Measurements from ENCODE around the gene CEBPG. TPM values are rescaled to one million over a fixed set of nuclear protein-coding genes. Genes with fewer than 3 reads are reported as not detected.

CEBPG gene
- total RNA-seq, 1 donor from 2014 or later = 39.7 TPM

DNA sequence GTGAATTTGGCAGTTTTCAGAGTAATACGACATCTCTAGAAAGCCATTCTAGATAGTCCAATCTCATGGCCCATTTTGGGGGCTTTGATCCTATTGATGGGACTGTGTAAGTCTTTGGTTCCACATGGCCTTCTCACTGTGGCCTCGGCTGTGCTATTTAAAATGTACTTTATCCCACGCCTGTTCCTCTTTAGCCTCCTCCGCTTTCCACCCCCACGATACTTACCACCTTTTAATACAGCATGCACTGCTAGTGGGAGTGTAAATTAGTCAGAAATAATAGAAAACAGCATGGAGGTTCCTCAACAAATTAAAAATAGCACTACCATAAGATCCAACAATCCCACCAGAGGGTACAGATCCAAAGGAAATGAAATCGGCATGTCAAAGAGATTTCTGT lies 28.3 kb upstream of the CEBPG start:
- H3K36me3 Mint-ChIP-seq (ENCODE audit: unreplicated experiment) = no peaks in the 10 kb centered on the region
- TF ChIP-seq, protein P1, sequence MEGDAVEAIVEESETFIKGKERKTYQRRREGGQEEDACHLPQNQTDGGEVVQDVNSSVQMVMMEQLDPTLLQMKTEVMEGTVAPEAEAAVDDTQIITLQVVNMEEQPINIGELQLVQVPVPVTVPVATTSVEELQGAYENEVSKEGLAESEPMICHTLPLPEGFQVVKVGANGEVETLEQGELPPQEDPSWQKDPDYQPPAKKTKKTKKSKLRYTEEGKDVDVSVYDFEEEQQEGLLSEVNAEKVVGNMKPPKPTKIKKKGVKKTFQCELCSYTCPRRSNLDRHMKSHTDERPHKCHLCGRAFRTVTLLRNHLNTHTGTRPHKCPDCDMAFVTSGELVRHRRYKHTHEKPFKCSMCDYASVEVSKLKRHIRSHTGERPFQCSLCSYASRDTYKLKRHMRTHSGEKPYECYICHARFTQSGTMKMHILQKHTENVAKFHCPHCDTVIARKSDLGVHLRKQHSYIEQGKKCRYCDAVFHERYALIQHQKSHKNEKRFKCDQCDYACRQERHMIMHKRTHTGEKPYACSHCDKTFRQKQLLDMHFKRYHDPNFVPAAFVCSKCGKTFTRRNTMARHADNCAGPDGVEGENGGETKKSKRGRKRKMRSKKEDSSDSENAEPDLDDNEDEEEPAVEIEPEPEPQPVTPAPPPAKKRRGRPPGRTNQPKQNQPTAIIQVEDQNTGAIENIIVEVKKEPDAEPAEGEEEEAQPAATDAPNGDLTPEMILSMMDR (IDR thresholded peaks at IDR 0.05) = no peak
- no peak overlapping the region for H3K4me3 Mint-ChIP-seq (ENCODE audit: unreplicated experiment)
- no peak overlapping the region for H3K27ac Mint-ChIP-seq (ENCODE audit: unreplicated experiment)
- no peaks in the 10 kb centered on the region for H3K9me3 Mint-ChIP-seq (ENCODE audit: unreplicated experiment)
- H3K27me3 Mint-ChIP-seq (ENCODE audit: unreplicated experiment) = peaks cover 63% of the 10 kb centered on the region
- H3K4me1 Mint-ChIP-seq (ENCODE audit: unreplicated experiment) = no peaks in the 10 kb centered on the region
- DNase-seq (ENCODE audit: extremely low spot score, unreplicated experiment) = no peak

DNA sequence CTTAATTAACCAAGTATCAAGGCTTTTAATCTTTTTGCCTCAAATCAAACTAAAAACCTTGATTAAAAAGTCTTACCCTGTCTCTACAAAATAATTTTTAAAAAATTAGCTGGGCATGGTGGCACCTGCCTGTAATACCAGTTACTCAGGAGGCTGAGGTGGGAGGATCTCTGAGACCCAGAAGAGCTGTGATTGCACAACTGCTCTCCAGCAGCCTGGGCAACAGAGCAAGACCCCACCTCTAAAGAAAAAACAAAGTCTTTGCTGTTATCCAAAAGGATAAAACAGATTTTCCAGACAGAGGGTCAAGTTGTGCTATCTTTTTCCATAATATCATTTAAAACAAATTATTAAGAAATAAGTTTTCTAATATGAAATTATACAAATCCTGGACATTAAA lies 26.8 kb upstream of the CEBPG start:
- no peak overlapping the region for H3K27ac Mint-ChIP-seq (ENCODE audit: unreplicated experiment)
- no peaks in the 10 kb centered on the region for H3K36me3 Mint-ChIP-seq (ENCODE audit: unreplicated experiment)
- no peak overlapping the region for H3K4me3 Mint-ChIP-seq (ENCODE audit: unreplicated experiment)
- H3K4me1 Mint-ChIP-seq (ENCODE audit: unreplicated experiment) = no peaks in the 10 kb centered on the region
- no peak for DNase-seq (ENCODE audit: extremely low spot score, unreplicated experiment)
- H3K27me3 Mint-ChIP-seq (ENCODE audit: unreplicated experiment) = peaks cover 58% of the 10 kb centered on the region
- H3K9me3 Mint-ChIP-seq (ENCODE audit: unreplicated experiment) = no peaks in the 10 kb centered on the region
- TF ChIP-seq, protein P1 (IDR thresholded peaks at IDR 0.05) = no peak

DNA sequence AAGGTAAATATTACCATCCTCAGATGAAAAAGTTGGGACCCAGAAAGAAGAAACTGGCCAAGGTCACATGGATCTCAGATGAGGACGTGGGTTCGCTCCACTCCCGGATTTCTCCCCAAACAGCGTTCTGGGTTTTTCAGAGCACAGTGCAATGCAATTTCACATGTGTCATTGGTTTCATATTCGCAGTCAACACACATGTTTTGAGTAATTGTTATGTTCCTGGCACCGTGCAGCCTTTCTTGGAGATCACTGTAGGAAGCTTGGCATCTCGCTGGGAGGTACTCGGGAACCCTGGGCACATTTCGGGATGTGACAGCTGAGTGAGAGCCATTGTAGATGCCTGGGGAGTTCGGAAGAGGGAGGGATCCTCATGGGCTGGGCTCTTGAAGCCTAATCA lies 26.2 kb upstream of the CEBPG start:
- Mint-ChIP-seq H3K27ac (ENCODE audit: unreplicated experiment) (no peak overlapping the region), H3K27me3 (ENCODE audit: unreplicated experiment) (peaks cover 55% of the 10 kb centered on the region), H3K4me3 (ENCODE audit: unreplicated experiment) (no peak overlapping the region), H3K36me3 (ENCODE audit: unreplicated experiment) (no peaks in the 10 kb centered on the region), H3K4me1 (ENCODE audit: unreplicated experiment) (no peaks in the 10 kb centered on the region), H3K9me3 (ENCODE audit: unreplicated experiment) (no peaks in the 10 kb centered on the region)
- DNase-seq (ENCODE audit: extremely low spot score, unreplicated experiment) = no peak
- TF ChIP-seq, protein P1 (IDR thresholded peaks at IDR 0.05) = no peak

DNA sequence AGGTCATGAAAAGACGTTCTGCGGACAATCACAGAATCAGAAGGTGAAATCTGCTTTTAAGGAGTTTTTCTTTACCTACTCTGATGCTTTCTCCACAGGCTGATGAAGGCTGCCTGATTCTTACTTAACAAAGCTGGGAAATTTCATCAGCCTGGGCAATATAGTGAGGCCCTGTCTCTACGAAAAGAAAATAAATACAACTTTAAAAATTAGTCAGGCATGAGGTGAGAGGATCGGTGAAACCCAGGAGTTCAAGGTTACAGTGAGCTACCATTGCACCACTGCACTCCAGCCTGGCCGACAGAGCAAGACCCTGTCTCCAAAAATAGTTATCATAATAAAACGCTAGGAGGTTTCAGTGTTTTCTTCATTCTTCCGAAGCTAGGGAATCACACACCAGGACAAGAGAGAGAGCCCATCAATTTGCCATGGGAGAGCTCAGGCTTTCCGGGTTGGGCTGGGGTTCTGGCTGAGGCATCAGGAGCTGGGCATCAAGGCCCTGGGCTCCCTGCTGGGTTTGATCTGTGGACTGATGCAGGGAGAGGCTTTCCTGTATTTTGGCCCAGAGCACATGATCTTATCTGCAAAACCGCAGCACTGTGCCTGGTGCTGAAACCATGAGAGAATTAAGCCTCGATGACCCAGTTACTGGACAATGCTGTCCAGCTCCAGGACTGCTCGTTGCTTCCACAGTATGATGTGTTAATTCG lies 25.1 kb upstream of the CEBPG start:
- TF ChIP-seq, protein P1 (IDR thresholded peaks at IDR 0.05) = no peak
- Mint-ChIP-seq H3K36me3 (ENCODE audit: unreplicated experiment) (no peaks in the 10 kb centered on the region), H3K9me3 (ENCODE audit: unreplicated experiment) (no peaks in the 10 kb centered on the region), H3K27me3 (ENCODE audit: unreplicated experiment) (peaks cover 44% of the 10 kb centered on the region), H3K27ac (ENCODE audit: unreplicated experiment) (no peak overlapping the region), H3K4me3 (ENCODE audit: unreplicated experiment) (no peak overlapping the region), H3K4me1 (ENCODE audit: unreplicated experiment) (no peaks in the 10 kb centered on the region)
- no peak for DNase-seq (ENCODE audit: extremely low spot score, unreplicated experiment)

DNA sequence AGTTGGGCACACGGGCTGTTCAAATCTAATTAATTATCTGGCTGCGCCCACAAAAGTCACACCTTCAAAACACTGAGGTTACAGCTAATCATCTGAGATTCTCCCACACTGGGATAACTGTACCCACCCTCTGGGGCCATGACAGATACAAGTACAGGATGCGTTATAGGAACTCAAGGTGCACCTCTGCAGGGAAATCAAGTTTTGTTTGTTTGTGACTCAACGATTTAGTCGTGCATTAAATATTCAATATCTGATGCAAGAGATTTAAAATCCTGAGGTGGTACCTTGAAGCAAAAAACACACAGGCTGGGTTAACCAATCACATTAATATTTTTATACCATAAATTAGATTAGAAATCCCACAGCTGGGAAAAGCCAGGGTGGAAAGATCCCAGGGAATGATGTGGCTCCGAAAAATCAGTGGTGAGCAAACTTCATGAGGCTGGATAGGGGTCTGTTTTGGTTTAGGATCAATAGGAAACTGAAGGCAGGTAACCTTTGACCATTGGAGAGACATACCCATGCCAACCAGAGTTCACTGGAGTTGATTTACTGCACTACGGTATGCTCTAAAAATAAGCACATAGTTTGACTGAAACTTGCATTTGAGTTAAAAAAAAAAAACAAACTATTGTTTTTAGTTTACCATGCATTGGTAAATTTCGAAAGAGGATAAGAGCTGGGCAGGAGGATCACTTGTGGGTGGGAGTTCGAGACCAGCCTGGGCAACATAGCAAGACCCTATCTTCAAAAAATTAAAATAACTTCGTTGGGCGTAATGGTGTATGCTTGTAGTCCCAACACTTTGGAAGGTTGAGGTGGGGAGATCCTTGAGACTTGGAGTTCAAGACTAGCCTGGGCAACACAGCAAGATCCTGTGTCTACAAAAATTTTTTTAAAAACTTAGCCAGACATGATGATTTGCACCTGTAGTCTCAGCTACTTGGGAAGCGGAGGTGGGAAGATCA lies 23.9 kb upstream of the CEBPG start:
- H3K9me3 Mint-ChIP-seq (ENCODE audit: unreplicated experiment) = no peaks in the 10 kb centered on the region
- TF ChIP-seq, protein P1 (IDR thresholded peaks at IDR 0.05) = no peak
- no peaks in the 10 kb centered on the region for H3K36me3 Mint-ChIP-seq (ENCODE audit: unreplicated experiment)
- no peaks in the 10 kb centered on the region for H3K4me1 Mint-ChIP-seq (ENCODE audit: unreplicated experiment)
- DNase-seq (ENCODE audit: extremely low spot score, unreplicated experiment) = no peak
- no peak overlapping the region for H3K27ac Mint-ChIP-seq (ENCODE audit: unreplicated experiment)
- H3K27me3 Mint-ChIP-seq (ENCODE audit: unreplicated experiment) = peaks cover 36% of the 10 kb centered on the region
- H3K4me3 Mint-ChIP-seq (ENCODE audit: unreplicated experiment) = no peak overlapping the region
